NT2/D1 (cell line): ENCODE data around the gene EIF2A.

ENCODE experiments used
- YY1 ChIP-seq: IDR thresholded peaks from 2 replicates; pipeline ENCODE4 v1.6.1; 2011; ENCODE audit not compliant: insufficient read length, insufficient read depth
- ZNF274 ChIP-seq: IDR thresholded peaks from 2 replicates; pipeline ENCODE4 v1.6.1; 2011; ENCODE audit warnings: mild to moderate bottlenecking, low read depth, low read length

- no peak for TF ChIP-seq ZNF274
- no peak for TF ChIP-seq YY1
Measured at GRCh38 chr3:150540991-150541390, 5.6 kb upstream of the EIF2A start.
